ENCODE measurements around the gene POMT2.

GRCh38 chr14:77243853-77244252 lies 76.8 kb downstream of the POMT2 start:
- TF ChIP-seq POLR2A (IDR thresholded peaks at IDR 0.05) (no peak), CTCF (IDR thresholded peaks at IDR 0.05) (no peak), EP300 (IDR thresholded peaks at IDR 0.05) (no peak)
